IMR-90 (cell line): Measurements from ENCODE around the gene PTGES2.

ENCODE experiments used
- CHD1 ChIP-seq: IDR thresholded peaks from 2 replicates; pipeline ENCODE4 v1.6.1; 2012; ENCODE audit warnings: low read depth, low read length, improper control_type of control experiment
- NFE2L2 ChIP-seq: fragments of 150-350 bp; IDR thresholded peaks from 2 replicates; pipeline ENCODE4 v1.6.1; 2016; ENCODE audit warnings: low read depth, mild to moderate bottlenecking, low read length

- TF ChIP-seq NFE2L2, result no peak
- TF ChIP-seq CHD1, result no peak
These were observed 21.9 kb downstream of the PTGES2 start for GRCh38 chr9:128105538-128106175.
